Heart right ventricle (tissue), 16 donors: Measurements from ENCODE around the gene MED10. TPM values are rescaled to one million over a fixed set of nuclear protein-coding genes. Genes with fewer than 3 reads are reported as not detected.
A peak's percentile ranks its signal among the peaks of the same experiment; 100 is the strongest.
"Not testable (repeated sequence)": the region's sequence is repeated elsewhere in the genome, so short reads cannot be mapped to it uniquely, and the experiment has no call there.

Experiments used
- ATAC-seq, 8 donors: fragments of 200-7000 bp; cut with Tn5 transposase; one replicate each; pipeline ENCODE4 v1.9.1; 2020; ENCODE audit warnings: mild to moderate bottlenecking in 8 of 8, moderate library complexity in 8 of 8, moderate number of reproducible peaks in 1 of 8
- DNase-seq, 2 donors: peaks; one replicate each; pipeline ENCODE4 v3.0.0-alpha.2; 2020
- H3K27ac ChIP-seq, 10 donors: fragments of 200-600 bp; sonication (generic) in 2 of 10; one replicate each; pipeline versions ENCODE4 v1.5.0 to v1.8.0; 2020 to 2022; ENCODE audit warnings: mild to moderate bottlenecking in 3 of 10
- H3K27me3 ChIP-seq, 7 donors: fragments of 200-600 bp; one replicate each; pipeline ENCODE4 v1.8.0; 2021 to 2022; ENCODE audit warnings: mild to moderate bottlenecking in 2 of 7
- H3K36me3 ChIP-seq, 9 donors: fragments of 200-600 bp; sonication (generic) in 1 of 9; one replicate each; pipeline versions ENCODE4 v1.5.0 to v1.8.0; 2020 to 2022; ENCODE audit warnings: mild to moderate bottlenecking in 2 of 9
- H3K4me1 ChIP-seq, 9 donors: fragments of 200-600 bp; sonication (generic) in 1 of 9; one replicate each; pipeline versions ENCODE4 v1.5.0 to v1.8.0; 2020 to 2022; ENCODE audit warnings: mild to moderate bottlenecking in 4 of 9
- H3K4me3 ChIP-seq, 10 donors: fragments of 200-600 bp; sonication (generic) in 2 of 10; one replicate each; pipeline versions ENCODE4 v1.5.0 to v1.8.0; 2020 to 2022; ENCODE audit warnings: mild to moderate bottlenecking in 7 of 10, moderate library complexity in 2 of 10
- H3K9me3 ChIP-seq, 11 donors: fragments of 200-600 bp in 10 of 11; sonication (generic) in 2 of 11; one replicate each; pipeline versions ENCODE4 v1.5.0 to v1.8.0; 2013 to 2022; ENCODE audit warnings: mild to moderate bottlenecking in 2 of 11, control low read depth in 1 of 11, moderate library complexity in 1 of 11
- CTCF ChIP-seq, 9 donors: fragments of 200-600 bp; sonication (generic) in 2 of 9; IDR thresholded peaks; one replicate each; pipeline versions ENCODE4 v1.5.0 to v1.8.0; 2021 to 2022; ENCODE audit warnings: antibody characterized with exemption in 9 of 9, mild to moderate bottlenecking in 5 of 9, moderate library complexity in 1 of 9
- WGBS, 2 donors: extraction: QIAGEN DNeasy Blood & Tissue Kit; methylation state at CpG; one replicate each; pipeline ENCODE4 v1.1.7; 2013; ENCODE audit warnings: inconsistent platforms in 1 of 2; 5-methylcytosine and 5-hydroxymethylcytosine counted together
- intact Hi-C, 10 donors: fragments of 100-400 bp; cut with DNase I; formaldehyde crosslinking; loops; one replicate each; pipeline versions ENCODE4 v1.11.1 to v1.14.2; 2022
- polyA plus RNA-seq, 2 donors: library from polyadenylated mRNA; stranded (reverse); fragments of 200-250 nt; gene quantifications; one replicate each; pipeline ENCODE4 v1.2.3, GENCODE V29; 2013
- total RNA-seq, 10 donors: library from RNA; stranded (reverse); fragmentation: NEBNext Ultra II Directional in 3 of 10; extraction: Animal tissue kit (Norgen Biotek cat#: 25700) in 3 of 10; gene quantifications; one replicate each; pipeline versions ENCODE4 v1.2.1 to v1.2.4, GENCODE V29; 2021 to 2023
- donor health status: Arrhythmogenic right ventricular cardiomyopathy.
- donor health status: ischemic (EF 13 %, LVEDD 7.1; RV severe dilation, severe dysfunction).
- donor health status: healthy with polysubstance abuse.
- donor health status: DM: no; HTN: yes; CAD: no.
- donor health status: DM: no; HTN: no; CAD: no.
- donor health status: ischemic (EF 25% LVEDD 6.9; RV normal size, moderate dysfunction).
- donor health status: ischemic (EF 25% LVEDD 5.7; RV mildly dilated, moderate dysfunction).
- donor health status: healthy.
- donor health status: DM: yes; HTN: yes; CAD: no.
- donor health status: Ischemic cardiomyopathy.
- donor health status: ischemic (EF 35%, LVEDD 5.7; RV mildly dilated, moderate dysfunction).
- donor health status: nonischemic (EF 11% LVEDD 7.7; RV severe dilation, severe dysfunction).
- donor health status: DM: yes; HTN: yes; CAD: no.
- donor health status: PGD.
- donor health status: ischemic (EF 29% LVEDD 5.4; RV normal size, mild dysfunction).
- donor health status: nonischemic (EF 23%, LVEDD 6.1; RV moderate dilation, normal function).

The MED10 gene
- total and polyA plus RNA-seq, 12 donors, result 15.3 to 45.4 (median 22.8) TPM

GRCh38 chr5:6370580-6370979 lies 7.8 kb downstream of the MED10 start:
- peaks cover 8 to 100% (median 59%) of the 10 kb centered on the region in 9 donors for H3K36me3 ChIP-seq
- H3K4me1 ChIP-seq, result peaks cover 0 to 8% (median 0%) of the 10 kb centered on the region in 9 donors
- no peaks in the 10 kb centered on the region for H3K27me3 ChIP-seq
- 89 to 94% methylated on average over 13 of the region's 13 CpGs for WGBS, 2 donors
- no peak overlapping the region for H3K27ac ChIP-seq
- H3K9me3 ChIP-seq, result no peaks in the 10 kb centered on the region
- ATAC-seq (peak in 1 of 8 donors; percentile 12), DNase-seq (no peak)
- TF ChIP-seq CTCF (IDR thresholded peaks at IDR 0.05), result no peak
- H3K4me3 ChIP-seq, result no peak overlapping the region
- intact Hi-C loops, result loop anchor here in 5 of 10 donors (10.0 kb wide), 4 partner anchors 74 to 876 kb away; partner anchors contain the start of gene UBE2QL1 (in 1 of the 5)

- TF ChIP-seq CTCF (IDR thresholded peaks at IDR 0.05), result no peak
- Histone ChIP-seq H3K4me1 (no peaks in the 10 kb centered on the region), H3K36me3 (peaks cover 0 to 78% (median 16%) of the 10 kb centered on the region in 9 donors), H3K27ac (no peak overlapping the region), H3K4me3 (no peak overlapping the region), H3K27me3 (no peaks in the 10 kb centered on the region), H3K9me3 (peaks cover 0 to 2% (median 0%) of the 10 kb centered on the region in 11 donors)
- WGBS, 2 donors, result 81 to 82% methylated on average over 16 of the region's 16 CpGs
- DNase-seq (no peak), ATAC-seq (no peak)
- intact Hi-C loops, result loop anchor here in 1 of 10 donors (5.0 kb wide), 1 partner anchor 54 kb away; no protein-coding TSS in a partner anchor
Observed at GRCh38 chr5:6365977-6366590, 12.3 kb downstream of the MED10 start.

- intact Hi-C loops, result loop anchor here in 1 of 10 donors (5.0 kb wide), 1 partner anchor 53 kb away; no protein-coding TSS in a partner anchor
- 91 to 93% methylated on average over 15 of the region's 15 CpGs for WGBS, 2 donors
Observed at GRCh38 chr5:6365142-6365976, 13.0 kb downstream of the MED10 start.

DNA sequence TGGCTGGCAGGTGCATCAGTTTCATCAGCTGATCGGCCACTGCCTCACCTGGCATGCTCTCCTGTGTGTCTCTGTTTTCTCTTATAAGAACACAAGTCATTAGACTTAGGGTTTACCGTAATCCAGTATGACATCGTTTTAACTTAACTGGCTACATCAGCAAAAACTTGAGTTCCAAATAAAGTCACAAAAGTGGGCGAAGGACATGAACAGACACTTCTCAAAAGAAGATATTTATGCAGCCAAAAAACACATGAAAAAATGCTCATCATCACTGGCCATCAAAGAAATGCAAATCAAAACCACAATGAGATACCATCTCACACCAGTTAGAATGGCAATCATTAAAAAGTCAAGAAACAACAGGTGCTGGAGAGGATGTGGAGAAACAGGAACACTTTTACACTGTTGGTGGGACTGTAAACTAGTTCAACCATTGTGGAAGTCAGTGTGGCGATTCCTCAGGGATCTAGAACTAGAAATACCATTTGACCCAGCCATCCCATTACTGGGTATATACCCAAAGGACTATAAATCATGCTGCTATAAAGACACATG lies 14.8 kb downstream of the MED10 start:
- intact Hi-C loops, result not testable (repeated sequence)

More at GRCh38 chr5:6365142-6365976, 13.0 kb downstream of the MED10 start:
- ATAC-seq (peak in 1 of 8 donors; percentile 52), DNase-seq (no peak)
- no peak overlapping the region for H3K27ac ChIP-seq
- H3K27me3 ChIP-seq, result no peaks in the 10 kb centered on the region
- H3K4me1 ChIP-seq, result no peaks in the 10 kb centered on the region
- TF ChIP-seq CTCF (IDR thresholded peaks at IDR 0.05), result no peak
- H3K36me3 ChIP-seq, result peaks cover 0 to 72% (median 9%) of the 10 kb centered on the region in 9 donors
- peaks cover 0 to 3% (median 0%) of the 10 kb centered on the region in 11 donors for H3K9me3 ChIP-seq
- H3K4me3 ChIP-seq, result no peak overlapping the region

More for the DNA sequence above, 14.8 kb downstream of the MED10 start:
- H3K4me1 ChIP-seq, H3K27ac ChIP-seq, DNase-seq, H3K4me3 ChIP-seq, ATAC-seq, H3K9me3 ChIP-seq, H3K27me3 ChIP-seq: not testable (repeated sequence)
- H3K36me3 ChIP-seq, result peaks cover 0 to 61% (median 2%) of the 10 kb centered on the region in 9 donors
- 98% methylated on average over 4 of the region's 5 CpGs for WGBS, 2 donors
